ENCODE data around the gene HAUS3.
"Not testable (repeated sequence)": the region's sequence is repeated elsewhere in the genome, so short reads cannot be mapped to it uniquely, and the experiment has no call there.

Gene HAUS3

GRCh38 chr4:2275546-2276251, 33.8 kb upstream of the HAUS3 start:
- no peak for DNase-seq (ENCODE audit: low spot score)

GRCh38 chr4:2275044-2275397, 33.1 kb upstream of the HAUS3 start:
- not testable (repeated sequence) for DNase-seq (ENCODE audit: low spot score)

GRCh38 chr4:2274320-2275043, 32.6 kb upstream of the HAUS3 start:
- no peak for DNase-seq (ENCODE audit: low spot score)

GRCh38 chr4:2273657-2274319, 31.9 kb upstream of the HAUS3 start:
- no peak for DNase-seq (ENCODE audit: low spot score)

- no peak for DNase-seq (ENCODE audit: low spot score)
Measured at GRCh38 chr4:2273221-2273620, 31.3 kb upstream of the HAUS3 start.

GRCh38 chr4:2272828-2273120, 30.9 kb upstream of the HAUS3 start:
- no peak for DNase-seq (ENCODE audit: low spot score)

- DNase-seq (ENCODE audit: low spot score): no peak
Measured at GRCh38 chr4:2272026-2272827, 30.3 kb upstream of the HAUS3 start.

- no peak for DNase-seq (ENCODE audit: low spot score)
Measured at GRCh38 chr4:2271279-2272025, 29.5 kb upstream of the HAUS3 start.

- no peak for DNase-seq (ENCODE audit: low spot score)
Measured at GRCh38 chr4:2270341-2271165, 28.6 kb upstream of the HAUS3 start.

GRCh38 chr4:2269618-2270163, 27.8 kb upstream of the HAUS3 start:
- DNase-seq (ENCODE audit: low spot score): no peak

GRCh38 chr4:2269206-2269531, 27.2 kb upstream of the HAUS3 start:
- DNase-seq (ENCODE audit: low spot score): no peak

GRCh38 chr4:2268357-2269205, 26.7 kb upstream of the HAUS3 start:
- DNase-seq (ENCODE audit: low spot score): no peak

- no peak for DNase-seq (ENCODE audit: low spot score)
Measured at GRCh38 chr4:2267841-2268240, 25.9 kb upstream of the HAUS3 start.

GRCh38 chr4:2267320-2267811, 25.4 kb upstream of the HAUS3 start:
- no peak for DNase-seq (ENCODE audit: low spot score)

GRCh38 chr4:2266821-2267220, 24.9 kb upstream of the HAUS3 start:
- no peak for DNase-seq (ENCODE audit: low spot score)

- no peak for DNase-seq (ENCODE audit: low spot score)
Measured at GRCh38 chr4:2266181-2266580, 24.3 kb upstream of the HAUS3 start.

GRCh38 chr4:2265113-2266110, 23.5 kb upstream of the HAUS3 start:
- no peak for DNase-seq (ENCODE audit: low spot score)

- DNase-seq (ENCODE audit: low spot score): no peak
Measured at GRCh38 chr4:2264481-2265041, 22.6 kb upstream of the HAUS3 start.

Measured in Ammon's horn (tissue), 1 donor.